Upper lobe of left lung (tissue), 6 donors: Measurements from ENCODE around the gene IL9. TPM values are rescaled to one million over a fixed set of nuclear protein-coding genes. Genes with fewer than 3 reads are reported as not detected.

Source experiments
- ATAC-seq, 2 donors: fragments of 200-7000 bp; cut with Tn5 transposase; one replicate each; pipeline ENCODE4 v1.9.1; 2022; ENCODE audit warnings: mild to moderate bottlenecking in 2 of 2, moderate library complexity in 2 of 2; ENCODE audit not compliant: low FRiP score in 2 of 2
- DNase-seq, 2 donors: peaks; one replicate each; pipeline ENCODE4 v3.0.0-alpha.2; 2019 to 2020
- H3K27ac ChIP-seq, 4 donors: fragments of 200-600 bp; sonication (generic); one replicate each; pipeline ENCODE4 v1.5.1; 2016 to 2019
- H3K27me3 ChIP-seq, 4 donors: fragments of 200-600 bp; sonication (generic); one replicate each; pipeline ENCODE4 v1.5.1; 2017 to 2019
- H3K36me3 ChIP-seq, 4 donors: fragments of 200-600 bp; sonication (generic); one replicate each; pipeline ENCODE4 v1.5.1; 2016 to 2019
- H3K4me1 ChIP-seq, 4 donors: fragments of 200-600 bp; sonication (generic); one replicate each; pipeline ENCODE4 v1.5.1; 2018 to 2019
- H3K4me3 ChIP-seq, 4 donors: fragments of 200-600 bp; sonication (generic); one replicate each; pipeline ENCODE4 v1.5.1; 2017 to 2019; ENCODE audit warnings: mild to moderate bottlenecking in 2 of 4, moderate library complexity in 1 of 4
- H3K9me3 ChIP-seq, 4 donors: fragments of 200-600 bp; sonication (generic); one replicate each; pipeline ENCODE4 v1.5.1; 2018 to 2019
- CTCF ChIP-seq, 6 experiments: fragments of 450-650 bp in 4 of 6; fragments of 200-600 bp in 2 of 6; sonication (generic) in 2 of 6; IDR thresholded peaks; one replicate each; pipeline ENCODE4 v1.5.1; 2016 to 2019; ENCODE audit warnings: antibody characterized with exemption in 6 of 6
- EP300 ChIP-seq, 4 donors: sonication (generic); formaldehyde crosslinking; IDR thresholded peaks; one replicate each; pipeline ENCODE4 v1.5.1; 2017; ENCODE audit warnings: antibody characterized with exemption in 4 of 4, control low read depth in 2 of 4
- POLR2A ChIP-seq, 4 donors: fragments of 450-650 bp; IDR thresholded peaks; one replicate each; pipeline ENCODE4 v1.5.1; 2016 to 2017; ENCODE audit warnings: antibody characterized with exemption in 4 of 4, mild to moderate bottlenecking in 2 of 4
- POLR2AphosphoS5 ChIP-seq, 2 donors: sonication (generic); formaldehyde crosslinking; IDR thresholded peaks; one replicate each; pipeline ENCODE4 v1.5.1; 2017; ENCODE audit warnings: antibody characterized with exemption in 2 of 2
- WGBS, 2 donors: methylation state at CpG; one replicate each; pipeline ENCODE4 v1.1.5; 2017 to 2018; 5-methylcytosine and 5-hydroxymethylcytosine counted together
- total RNA-seq, 6 donors: library from RNA; depleted of rRNA in 4 of 6; stranded (reverse); fragments of >200 nt in 4 of 6; gene quantifications; one replicate each; pipeline versions ENCODE4 v1.1.0 to v1.2.1, GENCODE V29; 2016 to 2021
- donor health status: DM: no; HTN: no; CAD: no; lungs with moderate emphysema.
- donor health status: DM: no; HTN: yes; CAD: no; lungs with severe emphysema.

IL9 gene
- total RNA-seq, 6 donors from 2014 or later, result not detected

GRCh38 chr5:135937245-135937911 lies 41.7 kb upstream of the IL9 start:
- DNase-seq, result no peak
- no peaks in the 10 kb centered on the region for H3K4me1 ChIP-seq
- no peaks in the 10 kb centered on the region for H3K36me3 ChIP-seq
- ATAC-seq, result no peak
- H3K9me3 ChIP-seq, result no peaks in the 10 kb centered on the region
- no peaks in the 10 kb centered on the region for H3K27me3 ChIP-seq
- no peak overlapping the region for H3K27ac ChIP-seq
- no peak for TF ChIP-seq POLR2A (IDR thresholded peaks at IDR 0.05)
- 87% methylated on average over 5 of the region's 5 CpGs for WGBS, 2 donors
- no peak overlapping the region for H3K4me3 ChIP-seq

- ATAC-seq, result no peak
- Histone ChIP-seq H3K27ac (no peak overlapping the region), H3K4me1 (peaks cover 4 to 10% (median 8%) of the 10 kb centered on the region in 4 donors), H3K4me3 (no peak overlapping the region), H3K36me3 (no peaks in the 10 kb centered on the region), H3K27me3 (peaks cover 0 to 15% (median 7%) of the 10 kb centered on the region in 4 donors), H3K9me3 (no peaks in the 10 kb centered on the region)
- 59 to 63% methylated on average over 3 of the region's 3 CpGs for WGBS, 2 donors
- TF ChIP-seq CTCF (IDR thresholded peaks at IDR 0.05), result no peak
- no peak for TF ChIP-seq POLR2A (IDR thresholded peaks at IDR 0.05)
- no peak for TF ChIP-seq EP300 (IDR thresholded peaks at IDR 0.05)
- TF ChIP-seq POLR2AphosphoS5 (IDR thresholded peaks at IDR 0.05), result no peak
- no peak for DNase-seq
Observed at GRCh38 chr5:135934939-135935338, 39.3 kb upstream of the IL9 start.

GRCh38 chr5:135930949-135931295 lies 35.3 kb upstream of the IL9 start:
- Histone ChIP-seq H3K4me3 (no peak overlapping the region), H3K36me3 (no peaks in the 10 kb centered on the region), H3K27ac (no peak overlapping the region), H3K9me3 (peaks cover 0 to 4% (median 0%) of the 10 kb centered on the region in 4 donors), H3K27me3 (peaks cover 0 to 18% (median 9%) of the 10 kb centered on the region in 4 donors), H3K4me1 (peaks cover 5 to 12% (median 9%) of the 10 kb centered on the region in 4 donors)
- 28 to 32% methylated on average over 18 of the region's 18 CpGs for WGBS, 2 donors
- ATAC-seq (no peak), DNase-seq (peak in 1 of 2 donors; percentile 27)
- TF ChIP-seq CTCF (IDR thresholded peaks at IDR 0.05), result no peak
- TF ChIP-seq EP300 (IDR thresholded peaks at IDR 0.05), result no peak
- TF ChIP-seq POLR2AphosphoS5 (IDR thresholded peaks at IDR 0.05), result no peak
- TF ChIP-seq POLR2A (IDR thresholded peaks at IDR 0.05), result no peak

GRCh38 chr5:135930029-135930948 lies 34.6 kb upstream of the IL9 start:
- peak in 1 of 2 donors; percentile 85 for DNase-seq
- TF ChIP-seq POLR2A (IDR thresholded peaks at IDR 0.05), result no peak
- no peak for TF ChIP-seq EP300 (IDR thresholded peaks at IDR 0.05)
- no peak for TF ChIP-seq CTCF (IDR thresholded peaks at IDR 0.05)
- TF ChIP-seq POLR2AphosphoS5 (IDR thresholded peaks at IDR 0.05), result no peak

GRCh38 chr5:135921388-135921787 lies 25.7 kb upstream of the IL9 start:
- Histone ChIP-seq H3K4me1 (no peaks in the 10 kb centered on the region), H3K27ac (no peak overlapping the region), H3K27me3 (no peaks in the 10 kb centered on the region), H3K36me3 (no peaks in the 10 kb centered on the region), H3K9me3 (no peaks in the 10 kb centered on the region), H3K4me3 (no peak overlapping the region)
- no peak for DNase-seq
- TF ChIP-seq EP300 (IDR thresholded peaks at IDR 0.05), result no peak
- no peak for TF ChIP-seq CTCF (IDR thresholded peaks at IDR 0.05)
- peak in 1 of 2 donors; percentile 39 for ATAC-seq
- 47 to 70% methylated on average over 1 of the region's 1 CpG for WGBS, 2 donors

More at GRCh38 chr5:135930029-135930948, 34.6 kb upstream of the IL9 start:
- Histone ChIP-seq H3K9me3 (peaks cover 0 to 4% (median 0%) of the 10 kb centered on the region in 4 donors), H3K36me3 (no peaks in the 10 kb centered on the region), H3K4me3 (peak overlapping the region in 3 of 4 donors; percentile 25 to 42 (median 37)), H3K27ac (no peak overlapping the region), H3K4me1 (peaks cover 5 to 12% (median 9%) of the 10 kb centered on the region in 4 donors), H3K27me3 (peaks cover 0 to 18% (median 9%) of the 10 kb centered on the region in 4 donors)
- ATAC-seq, result peak in 1 of 2 donors; percentile 49
- 7 to 15% methylated on average over 4 to 34 of the region's 99 CpGs for WGBS, 2 donors
